NCI-H82 treated with DMSO at 0.1 percent for 48 hours (cell line): ENCODE data around the gene IL13.
"Not testable (repeated sequence)": the region's sequence is repeated elsewhere in the genome, so short reads cannot be mapped to it uniquely, and the experiment has no call there.

ENCODE experiments used
- DNase-seq: peaks from one replicate; lab custom pipeline; 2025; ENCODE audit not compliant: unreplicated experiment; lab: John Stamatoyannopoulos, UW

IL13 gene

GRCh38 chr5:132688536-132689339 is 30.8 kb downstream of the IL13 start:
- DNase-seq, result no peak

- no peak for DNase-seq
Measured at GRCh38 chr5:132689513-132689912, 31.5 kb downstream of the IL13 start.

GRCh38 chr5:132690156-132690555 is 32.2 kb downstream of the IL13 start:
- DNase-seq, result no peak

- not testable (repeated sequence) for DNase-seq
Measured at GRCh38 chr5:132691755-132692631, 34.0 kb downstream of the IL13 start.

- no peak for DNase-seq
Measured at GRCh38 chr5:132692632-132692967, 34.6 kb downstream of the IL13 start.

- no peak for DNase-seq
Measured at GRCh38 chr5:132695956-132696355, 38.0 kb downstream of the IL13 start.

- DNase-seq, result no peak
Measured at GRCh38 chr5:132704875-132705274, 46.9 kb downstream of the IL13 start.

- DNase-seq, result no peak
Measured at GRCh38 chr5:132708645-132709044, 50.7 kb downstream of the IL13 start.
